ENCODE data around the gene GRIK4.
"Not testable (repeated sequence)": the region's sequence is repeated elsewhere in the genome, so short reads cannot be mapped to it uniquely, and the experiment has no call there.

Gene GRIK4

GRCh38 chr11:120618399-120618798, 106.9 kb downstream of the GRIK4 start:
- H3K4me2 ChIP-seq: no peak overlapping the region
- peaks cover 23 to 40% (median 26%) of the 10 kb centered on the region in 11 experiments for H3K9me3 ChIP-seq (replicated peaks in 1 of 11)
- H3K4me3 ChIP-seq: no peak overlapping the region
- TF ChIP-seq Cebpa-rat (IDR thresholded peaks at IDR 0.05): no peak
- H3K4me1 ChIP-seq: peaks cover 2 to 22% (median 15%) of the 10 kb centered on the region in 10 experiments; a peak in 19 of 20 replicates
- peaks cover 0 to 10% (median 0%) of the 10 kb centered on the region in 11 experiments; a peak in 3 of 22 replicates for H3K36me3 ChIP-seq
- no peaks in the 10 kb centered on the region for H3K27me3 ChIP-seq
- no peak overlapping the region for H3K9ac ChIP-seq
- no peaks in the 10 kb centered on the region for H4K20me1 ChIP-seq
- H3K27ac ChIP-seq: no peak overlapping the region

DNA sequence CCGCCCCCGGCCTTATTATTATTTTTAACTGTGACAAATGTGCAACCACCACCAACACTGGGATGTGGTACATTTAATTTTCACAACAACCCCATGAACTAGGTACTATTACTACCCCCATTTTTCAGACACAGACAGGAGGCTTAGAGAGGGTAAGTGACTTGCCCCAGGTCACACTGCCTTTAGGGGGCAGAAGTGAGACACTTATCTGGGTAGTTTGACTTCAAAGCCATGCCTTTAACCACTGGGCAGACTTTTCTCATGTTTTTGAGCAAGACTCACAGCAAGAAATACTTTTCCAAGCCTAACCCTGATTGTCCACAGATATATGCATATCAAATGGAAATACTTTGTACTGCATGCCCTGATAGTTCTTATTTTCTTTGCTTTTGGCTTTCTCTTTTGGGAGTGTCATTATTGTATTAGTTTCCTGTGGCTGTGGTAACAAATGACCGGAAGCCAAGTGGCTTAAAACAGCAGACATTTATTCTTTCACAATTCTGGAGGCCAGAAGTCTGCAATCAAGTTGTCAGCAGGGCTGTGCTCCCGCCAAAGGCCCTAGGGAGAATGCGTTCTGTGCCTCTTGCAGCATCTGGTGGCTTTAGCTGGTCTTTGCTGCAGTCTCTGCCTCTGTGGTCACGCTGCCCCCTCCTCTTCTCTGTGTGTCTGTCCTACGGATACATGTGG, 110.8 kb downstream of the GRIK4 start:
- H3K27me3 ChIP-seq: no peaks in the 10 kb centered on the region
- H3K4me2 ChIP-seq: peak overlapping the region; percentile 6 to 77 (median 61); a peak in 19 of 22 replicates

DNA sequence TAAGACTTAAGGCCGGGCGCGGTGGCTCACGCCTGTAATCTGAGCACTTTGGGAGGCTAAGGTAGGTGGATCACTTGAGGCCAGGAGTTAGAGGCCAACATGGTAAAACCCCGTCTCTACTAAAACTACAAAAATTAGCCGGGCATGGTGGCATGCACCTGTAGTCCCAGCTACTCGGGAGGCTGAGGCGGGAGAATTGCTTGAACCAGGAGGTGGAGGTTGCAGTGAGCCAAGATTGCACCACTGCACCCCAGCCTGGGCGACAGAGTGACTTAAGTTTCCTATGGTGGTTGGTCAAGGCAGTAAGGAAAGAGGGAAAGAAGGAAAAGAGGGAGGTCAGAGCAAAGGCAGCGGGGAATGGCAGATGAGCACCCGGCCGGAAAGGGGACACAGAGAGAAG, 113.4 kb downstream of the GRIK4 start:
- not testable (repeated sequence) for H3K4me2 ChIP-seq; H3K9me3 ChIP-seq (replicated peaks in 1 of 11); H3K4me3 ChIP-seq; H4K20me1 ChIP-seq; H3K36me3 ChIP-seq; H3K27me3 ChIP-seq; H3K9ac ChIP-seq
- Histone ChIP-seq H3K27ac (peak overlapping the region in 2 of 11 experiments; percentile 29 to 37; a peak in 3 of 22 replicates), H3K4me1 (peaks cover 0 to 30% (median 16%) of the 10 kb centered on the region in 10 experiments; a peak in 19 of 20 replicates)

More for the DNA sequence above, 110.8 kb downstream of the GRIK4 start:
- peak overlapping the region in 4 of 11 experiments; percentile 33 to 64 (median 54); a peak in 7 of 22 replicates for H3K9ac ChIP-seq
- H3K4me1 ChIP-seq: peaks cover 0 to 27% (median 15%) of the 10 kb centered on the region in 10 experiments; a peak in 18 of 20 replicates
- no peak overlapping the region for H3K4me3 ChIP-seq
- peaks cover 0 to 10% (median 0%) of the 10 kb centered on the region in 11 experiments; a peak in 3 of 22 replicates for H3K36me3 ChIP-seq
- H3K9me3 ChIP-seq (replicated peaks in 1 of 11): peaks cover 21 to 30% (median 23%) of the 10 kb centered on the region in 11 experiments
- no peaks in the 10 kb centered on the region for H4K20me1 ChIP-seq
- TF ChIP-seq Cebpa-rat (IDR thresholded peaks at IDR 0.05): peak in 4 of 11 experiments; percentile 77 to 88 (median 82); a peak in 8 of 22 replicates
- peak overlapping the region in 6 of 11 experiments; percentile 30 to 82 (median 71); a peak in 11 of 22 replicates for H3K27ac ChIP-seq

- H3K4me2 ChIP-seq: no peak overlapping the region
- no peak overlapping the region for H3K9ac ChIP-seq
- no peaks in the 10 kb centered on the region for H4K20me1 ChIP-seq
- peaks cover 0 to 4% (median 0%) of the 10 kb centered on the region in 11 experiments; a peak in 1 of 22 replicates for H3K9me3 ChIP-seq (replicated peaks in 1 of 11)
- no peak overlapping the region for H3K4me3 ChIP-seq
- H3K36me3 ChIP-seq: no peaks in the 10 kb centered on the region
- H3K4me1 ChIP-seq: peaks cover 0 to 36% (median 18%) of the 10 kb centered on the region in 10 experiments; a peak in 19 of 20 replicates
- peak overlapping the region in 2 of 11 experiments; percentile 29 to 37; a peak in 3 of 22 replicates for H3K27ac ChIP-seq
- no peaks in the 10 kb centered on the region for H3K27me3 ChIP-seq
- no peak for TF ChIP-seq Cebpa-rat (IDR thresholded peaks at IDR 0.05)
These were observed 114.0 kb downstream of the GRIK4 start for GRCh38 chr11:120625565-120625964.

- Histone ChIP-seq H3K9me3 (replicated peaks in 1 of 11) (peaks cover 0 to 4% (median 0%) of the 10 kb centered on the region in 11 experiments; a peak in 1 of 22 replicates), H3K4me1 (peaks cover 0 to 35% (median 19%) of the 10 kb centered on the region in 10 experiments; a peak in 19 of 20 replicates), H3K27ac (no peak overlapping the region), H3K9ac (no peak overlapping the region), H4K20me1 (no peaks in the 10 kb centered on the region), H3K27me3 (no peaks in the 10 kb centered on the region), H3K36me3 (no peaks in the 10 kb centered on the region), H3K4me3 (no peak overlapping the region), H3K4me2 (no peak overlapping the region)
- TF ChIP-seq Cebpa-rat (IDR thresholded peaks at IDR 0.05): no peak
These were observed 115.2 kb downstream of the GRIK4 start for GRCh38 chr11:120626791-120627190.

- Histone ChIP-seq H3K27ac (no peak overlapping the region), H3K4me3 (no peak overlapping the region), H3K36me3 (no peaks in the 10 kb centered on the region), H4K20me1 (no peaks in the 10 kb centered on the region), H3K27me3 (no peaks in the 10 kb centered on the region), H3K9me3 (replicated peaks in 1 of 11) (peaks cover 0 to 4% (median 0%) of the 10 kb centered on the region in 11 experiments; a peak in 1 of 22 replicates), H3K4me2 (no peak overlapping the region), H3K9ac (no peak overlapping the region), H3K4me1 (peaks cover 0 to 27% (median 15%) of the 10 kb centered on the region in 10 experiments; a peak in 19 of 20 replicates)
- TF ChIP-seq Cebpa-rat (IDR thresholded peaks at IDR 0.05): no peak
These were observed 116.0 kb downstream of the GRIK4 start for GRCh38 chr11:120627327-120628163.

GRCh38 chr11:120629407-120630080, 118.0 kb downstream of the GRIK4 start:
- TF ChIP-seq Cebpa-rat (IDR thresholded peaks at IDR 0.05): no peak
- Histone ChIP-seq H4K20me1 (no peaks in the 10 kb centered on the region), H3K9me3 (replicated peaks in 1 of 11) (peaks cover 0 to 4% (median 0%) of the 10 kb centered on the region in 11 experiments; a peak in 1 of 22 replicates), H3K36me3 (no peaks in the 10 kb centered on the region), H3K27me3 (no peaks in the 10 kb centered on the region), H3K4me3 (no peak overlapping the region), H3K27ac (no peak overlapping the region), H3K9ac (no peak overlapping the region; a peak in 1 of 22 replicates), H3K4me2 (peak overlapping the region in 4 of 11 experiments; percentile 5 to 34 (median 26); a peak in 4 of 22 replicates), H3K4me1 (peaks cover 0 to 23% (median 7%) of the 10 kb centered on the region in 10 experiments; a peak in 10 of 20 replicates)

DNA sequence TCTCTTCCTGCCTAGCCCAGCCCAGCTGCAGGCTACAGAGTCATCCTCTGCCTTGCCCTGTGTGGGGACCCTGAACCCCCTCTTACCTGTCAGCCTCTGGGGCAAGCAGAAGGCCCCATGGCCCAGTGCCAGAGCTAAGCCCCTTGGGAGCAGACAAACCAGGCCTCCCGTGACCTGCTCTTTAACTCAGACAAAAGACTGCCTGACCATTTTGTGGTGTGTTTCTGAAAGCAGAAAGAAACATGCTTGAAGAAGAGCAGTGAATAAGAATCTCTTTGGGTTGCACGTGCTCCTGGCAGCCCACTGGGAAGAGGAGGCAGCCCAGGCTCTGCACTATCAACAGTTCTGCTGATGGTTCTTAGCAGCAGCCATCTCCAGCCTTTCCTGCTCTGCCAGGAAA, 118.6 kb downstream of the GRIK4 start:
- TF ChIP-seq Cebpa-rat (IDR thresholded peaks at IDR 0.05): no peak
- H3K4me1 ChIP-seq: peaks cover 0 to 26% (median 7%) of the 10 kb centered on the region in 10 experiments; a peak in 10 of 20 replicates
- H3K9ac ChIP-seq: no peak overlapping the region; a peak in 1 of 22 replicates
- H3K27me3 ChIP-seq: no peaks in the 10 kb centered on the region
- H3K36me3 ChIP-seq: no peaks in the 10 kb centered on the region
- H3K4me2 ChIP-seq: peak overlapping the region in 6 of 11 experiments; percentile 4 to 34 (median 22); a peak in 6 of 22 replicates
- no peak overlapping the region for H3K27ac ChIP-seq
- H4K20me1 ChIP-seq: no peaks in the 10 kb centered on the region
- peaks cover 0 to 4% (median 0%) of the 10 kb centered on the region in 11 experiments; a peak in 1 of 22 replicates for H3K9me3 ChIP-seq (replicated peaks in 1 of 11)
- H3K4me3 ChIP-seq: no peak overlapping the region
